ENCODE data around the gene ATP13A3.
"Not testable (repeated sequence)": the region's sequence is repeated elsewhere in the genome, so short reads cannot be mapped to it uniquely, and the experiment has no call there.

Gene ATP13A3

GRCh38 chr3:194522579-194523046 is 35.8 kb upstream of the ATP13A3 start:
- TF ChIP-seq TOX (CRISPR knock-in tag; IDR thresholded peaks at IDR 0.05; ENCODE audit: borderline replicate concordance) (no peak), ZNF8 (CRISPR knock-in tag; IDR thresholded peaks at IDR 0.05) (no peak), GLIS3 (CRISPR knock-in tag; IDR thresholded peaks at IDR 0.05) (no peak), BACH2 (CRISPR knock-in tag; IDR thresholded peaks at IDR 0.05; ENCODE audit: borderline replicate concordance) (no peak), SNAI2 (CRISPR knock-in tag; IDR thresholded peaks at IDR 0.05) (no peak), PATZ1 (CRISPR knock-in tag; IDR thresholded peaks at IDR 0.05; ENCODE audit: borderline replicate concordance) (no peak), PPARA (CRISPR knock-in tag; IDR thresholded peaks at IDR 0.05; ENCODE audit: borderline replicate concordance) (no peak), ZNF565 (CRISPR knock-in tag; conservative IDR thresholded peaks at IDR 0.05; ENCODE audit: low read depth) (no peak), ZNF70 (CRISPR knock-in tag; IDR thresholded peaks at IDR 0.05) (no peak), ZFP3 (CRISPR knock-in tag; IDR thresholded peaks at IDR 0.05) (no peak), CSDC2 (CRISPR knock-in tag; IDR thresholded peaks at IDR 0.05) (no peak), ZC3H10 (CRISPR knock-in tag; IDR thresholded peaks at IDR 0.05) (no peak), ZFP30 (CRISPR knock-in tag; IDR thresholded peaks at IDR 0.05) (no peak)
- TF ChIP-seq, protein P1, sequence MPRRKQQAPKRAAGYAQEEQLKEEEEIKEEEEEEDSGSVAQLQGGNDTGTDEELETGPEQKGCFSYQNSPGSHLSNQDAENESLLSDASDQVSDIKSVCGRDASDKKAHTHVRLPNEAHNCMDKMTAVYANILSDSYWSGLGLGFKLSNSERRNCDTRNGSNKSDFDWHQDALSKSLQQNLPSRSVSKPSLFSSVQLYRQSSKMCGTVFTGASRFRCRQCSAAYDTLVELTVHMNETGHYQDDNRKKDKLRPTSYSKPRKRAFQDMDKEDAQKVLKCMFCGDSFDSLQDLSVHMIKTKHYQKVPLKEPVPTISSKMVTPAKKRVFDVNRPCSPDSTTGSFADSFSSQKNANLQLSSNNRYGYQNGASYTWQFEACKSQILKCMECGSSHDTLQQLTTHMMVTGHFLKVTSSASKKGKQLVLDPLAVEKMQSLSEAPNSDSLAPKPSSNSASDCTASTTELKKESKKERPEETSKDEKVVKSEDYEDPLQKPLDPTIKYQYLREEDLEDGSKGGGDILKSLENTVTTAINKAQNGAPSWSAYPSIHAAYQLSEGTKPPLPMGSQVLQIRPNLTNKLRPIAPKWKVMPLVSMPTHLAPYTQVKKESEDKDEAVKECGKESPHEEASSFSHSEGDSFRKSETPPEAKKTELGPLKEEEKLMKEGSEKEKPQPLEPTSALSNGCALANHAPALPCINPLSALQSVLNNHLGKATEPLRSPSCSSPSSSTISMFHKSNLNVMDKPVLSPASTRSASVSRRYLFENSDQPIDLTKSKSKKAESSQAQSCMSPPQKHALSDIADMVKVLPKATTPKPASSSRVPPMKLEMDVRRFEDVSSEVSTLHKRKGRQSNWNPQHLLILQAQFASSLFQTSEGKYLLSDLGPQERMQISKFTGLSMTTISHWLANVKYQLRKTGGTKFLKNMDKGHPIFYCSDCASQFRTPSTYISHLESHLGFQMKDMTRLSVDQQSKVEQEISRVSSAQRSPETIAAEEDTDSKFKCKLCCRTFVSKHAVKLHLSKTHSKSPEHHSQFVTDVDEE (CRISPR knock-in tag; IDR thresholded peaks at IDR 0.05), result no peak
- TF ChIP-seq, protein P2, sequence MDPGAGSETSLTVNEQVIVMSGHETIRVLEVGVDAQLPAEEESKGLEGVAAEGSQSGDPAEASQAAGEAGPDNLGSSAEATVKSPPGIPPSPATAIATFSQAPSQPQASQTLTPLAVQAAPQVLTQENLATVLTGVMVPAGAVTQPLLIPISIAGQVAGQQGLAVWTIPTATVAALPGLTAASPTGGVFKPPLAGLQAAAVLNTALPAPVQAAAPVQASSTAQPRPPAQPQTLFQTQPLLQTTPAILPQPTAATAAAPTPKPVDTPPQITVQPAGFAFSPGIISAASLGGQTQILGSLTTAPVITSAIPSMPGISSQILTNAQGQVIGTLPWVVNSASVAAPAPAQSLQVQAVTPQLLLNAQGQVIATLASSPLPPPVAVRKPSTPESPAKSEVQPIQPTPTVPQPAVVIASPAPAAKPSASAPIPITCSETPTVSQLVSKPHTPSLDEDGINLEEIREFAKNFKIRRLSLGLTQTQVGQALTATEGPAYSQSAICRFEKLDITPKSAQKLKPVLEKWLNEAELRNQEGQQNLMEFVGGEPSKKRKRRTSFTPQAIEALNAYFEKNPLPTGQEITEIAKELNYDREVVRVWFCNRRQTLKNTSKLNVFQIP (CRISPR knock-in tag; IDR thresholded peaks at IDR 0.05; ENCODE audit: borderline replicate concordance, low read depth), result no peak
- ATAC-seq, result peak; percentile 36

GRCh38 chr3:194521510-194522260 is 34.9 kb upstream of the ATP13A3 start:
- peak; percentile 63 for ATAC-seq
- TF ChIP-seq PATZ1 (CRISPR knock-in tag; IDR thresholded peaks at IDR 0.05; ENCODE audit: borderline replicate concordance), result no peak
- TF ChIP-seq ISL1 (CRISPR knock-in tag; IDR thresholded peaks at IDR 0.05), result peak; percentile 58
- TF ChIP-seq, protein P1 (CRISPR knock-in tag; IDR thresholded peaks at IDR 0.05), result no peak
- no peak for TF ChIP-seq RARB (CRISPR knock-in tag; IDR thresholded peaks at IDR 0.05)
- no peak for TF ChIP-seq BACH2 (CRISPR knock-in tag; IDR thresholded peaks at IDR 0.05; ENCODE audit: borderline replicate concordance)
- peak; percentile 49; the same call in 1 of the 2 replicates for TF ChIP-seq ZFP3 (CRISPR knock-in tag; IDR thresholded peaks at IDR 0.05)
- TF ChIP-seq ZC3H10 (CRISPR knock-in tag; IDR thresholded peaks at IDR 0.05), result 0 out of 2 replicates have a peak, but pooled peaks have one; percentile 13

DNA sequence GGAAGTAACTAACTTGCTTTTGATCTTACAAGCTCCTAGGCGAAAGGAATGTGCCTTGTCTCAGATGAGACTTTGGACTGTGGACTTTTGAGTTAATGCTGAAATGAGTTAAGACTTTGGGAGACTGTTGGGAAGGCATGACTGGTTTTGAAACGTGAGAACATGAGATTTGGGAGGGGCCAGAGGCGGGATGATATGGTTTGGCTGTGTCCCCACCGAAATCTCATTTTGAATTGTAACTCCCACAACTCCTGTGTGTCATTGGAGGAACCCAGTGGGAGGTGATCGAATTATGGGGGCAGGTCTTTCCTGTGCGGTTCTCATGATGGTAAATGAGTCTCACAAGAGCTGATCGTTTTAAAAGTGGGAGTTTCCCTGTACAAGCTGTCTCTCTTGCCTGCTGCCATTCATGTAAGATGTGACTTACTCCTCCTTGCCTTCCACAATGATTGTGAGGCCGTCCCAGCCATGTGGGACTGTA is 33.9 kb upstream of the ATP13A3 start:
- ATAC-seq, result peak; percentile 22

- ATAC-seq, result not testable (repeated sequence)
Observed at GRCh38 chr3:194520201-194520600, 33.4 kb upstream of the ATP13A3 start.
